HEK293 (cell line): ENCODE data around the gene SDCBP2.

Experiments
- CTCF ChIA-PET: fragments of 350-600 bp; formaldehyde crosslinking; extraction: SDS; loops from one replicate; lab custom pipeline; 2021; ENCODE audit warnings: antibody characterized with exemption; lab: Yijun Ruan, JAX
- POLR2A ChIA-PET: fragments of 300-600 bp; formaldehyde crosslinking; extraction: SDS; loops from one replicate; lab custom pipeline; 2020; ENCODE audit warnings: antibody characterized with exemption, inconsistent platforms; lab: Yijun Ruan, JAX
- H3K27ac ChIP-seq: fragments of 200-500 bp; sonication (Bioruptor generic); 2 replicates; pipeline ENCODE4 v1.5.1; 2014; ENCODE audit warnings: low read depth, low read length, control low read depth, inconsistent platforms; ENCODE audit errors: extremely low read depth
- H3K36me3 ChIP-seq, 2 experiments: fragments of 200-500 bp in 1 of 2; sonication (Bioruptor generic) in 1 of 2; 1 replicate in 1 of 2; 2 replicates in 1 of 2; pipeline ENCODE4 v1.5.1; 2014 to 2017; ENCODE audit warnings: inconsistent platforms in 2 of 2, low read length in 2 of 2; ENCODE audit not compliant: control insufficient read depth in 2 of 2, insufficient read depth in 1 of 2
- H3K4me1 ChIP-seq: fragments of 200-500 bp; sonication (Bioruptor generic); 2 replicates; pipeline ENCODE4 v1.5.1; 2014; ENCODE audit warnings: mild to moderate bottlenecking, low read length, inconsistent platforms; ENCODE audit not compliant: control insufficient read depth, insufficient read depth
- H3K4me3 ChIP-seq: 2 replicates; pipeline ENCODE4 v1.5.1; 2011; ENCODE audit warnings: low read depth, mild to moderate bottlenecking, control low read depth, low read length, moderate library complexity
- H3K9me3 ChIP-seq: fragments of 200-500 bp; sonication (Bioruptor generic); 2 replicates; pipeline ENCODE4 v1.5.1; 2014; ENCODE audit warnings: low read depth, low read length, inconsistent platforms; ENCODE audit not compliant: control insufficient read depth, insufficient read depth
- KLF16 ChIP-seq: fragments of 450-650 bp; formaldehyde crosslinking; IDR thresholded peaks from 2 replicates; pipeline ENCODE4 v1.5.1; 2017; ENCODE audit warnings: missing biosample characterization, missing genetic modification characterization
- KLF7 ChIP-seq: fragments of 450-650 bp; formaldehyde crosslinking; IDR thresholded peaks from 2 replicates; pipeline ENCODE4 v1.5.1; 2016; ENCODE audit warnings: missing biosample characterization, missing genetic modification characterization, borderline replicate concordance
- SETDB1 ChIP-seq: IDR thresholded peaks from one replicate; pipeline ENCODE4 v1.6.1; 2017; ENCODE audit warnings: mild to moderate bottlenecking, low read length, moderate library complexity, mixed read lengths; ENCODE audit not compliant: insufficient read length
- SP3 ChIP-seq: fragments of 450-650 bp; formaldehyde crosslinking; IDR thresholded peaks from 2 replicates; pipeline ENCODE4 v1.5.1; 2016; ENCODE audit warnings: missing biosample characterization, missing genetic modification characterization
- ZBTB1 ChIP-seq: fragments of 450-650 bp; formaldehyde crosslinking; IDR thresholded peaks from 2 replicates; pipeline ENCODE4 v1.5.1; 2016; ENCODE audit warnings: missing biosample characterization, missing genetic modification characterization
- ZBTB17 ChIP-seq: fragments of 450-650 bp; formaldehyde crosslinking; IDR thresholded peaks from 2 replicates; pipeline ENCODE4 v1.5.1; 2016; ENCODE audit warnings: missing biosample characterization, missing genetic modification characterization
- ZFP3 ChIP-seq: fragments of 450-650 bp; formaldehyde crosslinking; IDR thresholded peaks from 2 replicates; pipeline ENCODE4 v1.5.1; 2016; ENCODE audit warnings: low read depth, missing biosample characterization, missing genetic modification characterization
- ZNF169 ChIP-seq: fragments of 450-650 bp; formaldehyde crosslinking; IDR thresholded peaks from 2 replicates; pipeline ENCODE4 v1.5.1; 2016; ENCODE audit warnings: missing biosample characterization, missing genetic modification characterization
- ZNF202 ChIP-seq: fragments of 450-650 bp; formaldehyde crosslinking; IDR thresholded peaks from 2 replicates; pipeline ENCODE4 v1.5.1; 2016; ENCODE audit warnings: missing biosample characterization, missing genetic modification characterization, borderline replicate concordance
- ZNF335 ChIP-seq: fragments of 450-650 bp; formaldehyde crosslinking; conservative IDR thresholded peaks from 2 replicates; pipeline ENCODE4 v1.5.1; 2016; ENCODE audit warnings: missing biosample characterization, missing genetic modification characterization
- ZNF404 ChIP-seq: fragments of 450-650 bp; formaldehyde crosslinking; IDR thresholded peaks from 2 replicates; pipeline ENCODE4 v1.5.1; 2017; ENCODE audit warnings: missing biosample characterization, missing genetic modification characterization
- ZNF518A ChIP-seq: fragments of 450-650 bp; formaldehyde crosslinking; conservative IDR thresholded peaks from 2 replicates; pipeline ENCODE4 v1.5.1; 2016; ENCODE audit warnings: low read depth, missing biosample characterization, missing genetic modification characterization
- ZNF544 ChIP-seq: fragments of 450-650 bp; formaldehyde crosslinking; IDR thresholded peaks from 2 replicates; pipeline ENCODE4 v1.5.0; 2017; ENCODE audit warnings: missing biosample characterization, missing genetic modification characterization
- ZNF558 ChIP-seq: fragments of 450-650 bp; formaldehyde crosslinking; IDR thresholded peaks from 2 replicates; pipeline ENCODE4 v1.5.1; 2016; ENCODE audit warnings: missing biosample characterization, missing genetic modification characterization
- ZNF571 ChIP-seq: fragments of 450-650 bp; formaldehyde crosslinking; IDR thresholded peaks from 2 replicates; pipeline ENCODE4 v1.5.0; 2017; ENCODE audit warnings: missing biosample characterization, missing genetic modification characterization
- ZNF621 ChIP-seq: fragments of 450-650 bp; formaldehyde crosslinking; IDR thresholded peaks from 2 replicates; pipeline ENCODE4 v1.5.1; 2017; ENCODE audit warnings: missing biosample characterization, missing genetic modification characterization
- ZNF626 ChIP-seq: fragments of 450-650 bp; sonication (Bioruptor Pico); formaldehyde crosslinking; IDR thresholded peaks from 2 replicates; pipeline ENCODE4 v1.5.1; 2018; ENCODE audit warnings: missing biosample characterization, missing genetic modification characterization, inconsistent platforms
- ZNF692 ChIP-seq: fragments of 450-650 bp; formaldehyde crosslinking; IDR thresholded peaks from 2 replicates; pipeline ENCODE4 v1.5.1; 2016; ENCODE audit warnings: missing biosample characterization, missing genetic modification characterization
- ZNF791 ChIP-seq: fragments of 450-650 bp; formaldehyde crosslinking; IDR thresholded peaks from 2 replicates; pipeline ENCODE4 v1.5.1; 2016; ENCODE audit warnings: missing biosample characterization, missing genetic modification characterization
- TF ChIP-seq, protein P1 (sequence below): fragments of 450-650 bp; formaldehyde crosslinking; IDR thresholded peaks from 2 replicates; pipeline ENCODE4 v1.5.1; 2016; ENCODE audit warnings: missing biosample characterization, missing genetic modification characterization
- TF ChIP-seq, protein P2 (sequence below): fragments of 450-650 bp; formaldehyde crosslinking; IDR thresholded peaks from 2 replicates; pipeline ENCODE4 v1.5.1; 2016; ENCODE audit warnings: missing biosample characterization, missing genetic modification characterization
- TF ChIP-seq, protein P3 (sequence below): fragments of 450-650 bp; formaldehyde crosslinking; IDR thresholded peaks from 2 replicates; pipeline ENCODE4 v1.5.1; 2016; ENCODE audit warnings: missing biosample characterization, missing genetic modification characterization

The SDCBP2 gene

GRCh38 chr20:1264727-1265126 is 64.2 kb downstream of the SDCBP2 start:
- CTCF ChIA-PET = interaction anchor here (0.5 to 1.1 kb wide), 4 partner anchors 48 to 239 kb away, joined by 3 to 5 read pairs (median 4); partner anchors contain the start of gene C20orf202
- no peak overlapping the region for H3K27ac ChIP-seq
- no peak for TF ChIP-seq SP3 (tag by site-specific recombination)
- TF ChIP-seq KLF7 (tag by site-specific recombination) = no peak
- no peak for TF ChIP-seq ZNF544
- no peak for TF ChIP-seq ZNF202 (tag by site-specific recombination)
- no peak for TF ChIP-seq ZNF791
- no peak for TF ChIP-seq ZNF518A
- no peak for TF ChIP-seq ZNF692
- TF ChIP-seq ZNF571 = no peak
- no peak for TF ChIP-seq ZNF169 (tag by site-specific recombination)
- no peak for TF ChIP-seq SETDB1
- no peak for TF ChIP-seq ZNF558 (tag by site-specific recombination)
- no peak for TF ChIP-seq KLF16 (tag by site-specific recombination)
- no peak for TF ChIP-seq ZNF621 (tag by site-specific recombination)
- no peak for TF ChIP-seq ZNF404 (tag by site-specific recombination)
- no peak for TF ChIP-seq ZFP3 (tag by site-specific recombination)
- no peak for TF ChIP-seq ZNF626 (tag by site-specific recombination)
- no peak for TF ChIP-seq ZBTB1
- TF ChIP-seq, protein P1, sequence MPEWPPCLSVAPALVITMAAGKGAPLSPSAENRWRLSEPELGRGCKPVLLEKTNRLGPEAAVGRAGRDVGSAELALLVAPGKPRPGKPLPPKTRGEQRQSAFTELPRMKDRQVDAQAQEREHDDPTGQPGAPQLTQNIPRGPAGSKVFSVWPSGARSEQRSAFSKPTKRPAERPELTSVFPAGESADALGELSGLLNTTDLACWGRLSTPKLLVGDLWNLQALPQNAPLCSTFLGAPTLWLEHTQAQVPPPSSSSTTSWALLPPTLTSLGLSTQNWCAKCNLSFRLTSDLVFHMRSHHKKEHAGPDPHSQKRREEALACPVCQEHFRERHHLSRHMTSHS (tag by site-specific recombination) = no peak
- POLR2A ChIA-PET = interaction anchor here (1.2 kb wide), 2 partner anchors 10 to 39 kb away, joined by 3 read pairs; partner anchors contain the start of gene RAD21L1
- H3K4me3 ChIP-seq = no peak overlapping the region
- peaks cover 0 to 11% of the 10 kb centered on the region in 2 experiments; a peak in 1 of 3 replicates for H3K36me3 ChIP-seq
- H3K9me3 ChIP-seq = no peaks in the 10 kb centered on the region
- H3K4me1 ChIP-seq = peaks cover 7% of the 10 kb centered on the region

DNA sequence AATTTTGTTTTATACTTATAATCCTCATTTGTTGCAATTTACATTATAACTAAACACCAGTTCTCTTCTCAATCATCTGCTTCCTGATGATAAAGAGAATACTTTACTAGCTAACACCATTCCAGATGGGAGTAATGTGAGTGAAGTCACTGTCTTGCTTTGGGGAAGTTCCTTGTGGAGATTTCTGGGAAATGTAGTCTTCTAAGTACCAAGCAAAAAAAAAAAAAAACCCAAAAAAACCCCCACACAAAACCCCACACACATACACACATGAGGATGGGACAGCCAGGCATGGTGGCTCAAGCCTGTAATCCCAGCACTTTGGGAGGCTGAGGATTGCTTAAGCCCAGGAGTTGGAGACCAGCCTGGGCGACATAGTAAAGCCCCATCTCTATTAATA is 65.1 kb downstream of the SDCBP2 start:
- no peak overlapping the region for H3K4me3 ChIP-seq
- ChIA-PET POLR2A (interaction anchor here (1.2 kb wide), 1 partner anchor 38 kb away, joined by 3 read pairs; the partner anchor contains the start of gene RAD21L1), CTCF (interaction anchor here (0.6 to 1.1 kb wide), 2 partner anchors 68 to 240 kb away, joined by 3 to 4 read pairs; no protein-coding TSS in a partner anchor)
- no peaks in the 10 kb centered on the region for H3K9me3 ChIP-seq
- no peak overlapping the region for H3K27ac ChIP-seq
- peaks cover 0 to 2% of the 10 kb centered on the region in 2 experiments; a peak in 1 of 3 replicates for H3K36me3 ChIP-seq
- H3K4me1 ChIP-seq = peaks cover 7% of the 10 kb centered on the region
- TF ChIP-seq, protein P2, sequence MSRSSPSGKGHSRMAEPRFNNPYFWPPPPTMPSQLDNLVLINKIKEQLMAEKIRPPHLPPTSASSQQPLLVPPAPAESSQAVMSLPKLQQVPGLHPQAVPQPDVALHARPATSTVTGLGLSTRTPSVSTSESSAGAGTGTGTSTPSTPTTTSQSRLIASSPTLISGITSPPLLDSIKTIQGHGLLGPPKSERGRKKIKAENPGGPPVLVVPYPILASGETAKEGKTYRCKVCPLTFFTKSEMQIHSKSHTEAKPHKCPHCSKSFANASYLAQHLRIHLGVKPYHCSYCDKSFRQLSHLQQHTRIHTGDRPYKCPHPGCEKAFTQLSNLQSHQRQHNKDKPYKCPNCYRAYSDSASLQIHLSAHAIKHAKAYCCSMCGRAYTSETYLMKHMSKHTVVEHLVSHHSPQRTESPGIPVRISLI = peak; percentile 79
- 0 out of 2 replicates have a peak, but pooled peaks have one; percentile 18 for TF ChIP-seq ZBTB17 (tag by site-specific recombination)
- peak; percentile 82 for TF ChIP-seq ZNF335 (tag by site-specific recombination)
- TF ChIP-seq, protein P3, sequence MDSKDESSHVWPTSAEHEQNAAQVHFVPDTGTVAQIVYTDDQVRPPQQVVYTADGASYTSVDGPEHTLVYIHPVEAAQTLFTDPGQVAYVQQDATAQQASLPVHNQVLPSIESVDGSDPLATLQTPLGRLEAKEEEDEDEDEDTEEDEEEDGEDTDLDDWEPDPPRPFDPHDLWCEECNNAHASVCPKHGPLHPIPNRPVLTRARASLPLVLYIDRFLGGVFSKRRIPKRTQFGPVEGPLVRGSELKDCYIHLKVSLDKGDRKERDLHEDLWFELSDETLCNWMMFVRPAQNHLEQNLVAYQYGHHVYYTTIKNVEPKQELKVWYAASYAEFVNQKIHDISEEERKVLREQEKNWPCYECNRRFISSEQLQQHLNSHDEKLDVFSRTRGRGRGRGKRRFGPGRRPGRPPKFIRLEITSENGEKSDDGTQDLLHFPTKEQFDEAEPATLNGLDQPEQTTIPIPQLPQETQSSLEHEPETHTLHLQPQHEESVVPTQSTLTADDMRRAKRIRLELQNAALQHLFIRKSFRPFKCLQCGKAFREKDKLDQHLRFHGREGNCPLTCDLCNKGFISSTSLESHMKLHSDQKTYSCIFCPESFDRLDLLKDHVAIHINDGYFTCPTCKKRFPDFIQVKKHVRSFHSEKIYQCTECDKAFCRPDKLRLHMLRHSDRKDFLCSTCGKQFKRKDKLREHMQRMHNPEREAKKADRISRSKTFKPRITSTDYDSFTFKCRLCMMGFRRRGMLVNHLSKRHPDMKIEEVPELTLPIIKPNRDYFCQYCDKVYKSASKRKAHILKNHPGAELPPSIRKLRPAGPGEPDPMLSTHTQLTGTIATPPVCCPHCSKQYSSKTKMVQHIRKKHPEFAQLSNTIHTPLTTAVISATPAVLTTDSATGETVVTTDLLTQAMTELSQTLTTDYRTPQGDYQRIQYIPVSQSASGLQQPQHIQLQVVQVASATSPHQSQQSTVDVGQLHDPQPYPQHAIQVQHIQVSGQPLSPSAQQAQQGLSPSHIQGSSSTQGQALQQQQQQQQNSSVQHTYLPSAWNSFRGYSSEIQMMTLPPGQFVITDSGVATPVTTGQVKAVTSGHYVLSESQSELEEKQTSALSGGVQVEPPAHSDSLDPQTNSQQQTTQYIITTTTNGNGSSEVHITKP (tag by site-specific recombination) = peak; percentile 22; the same call in 1 of the 2 replicates
